Measurements from ENCODE around the gene ATP5MC2.
A peak's percentile ranks its signal among the peaks of the same experiment; 100 is the strongest.
"Not testable (repeated sequence)": the region's sequence is repeated elsewhere in the genome, so short reads cannot be mapped to it uniquely, and the experiment has no call there.

The ATP5MC2 gene

GRCh38 chr12:53644133-53644532 lies 31.8 kb downstream of the ATP5MC2 start:
- DNase-seq, result no peak

GRCh38 chr12:53643232-53643979 lies 32.5 kb downstream of the ATP5MC2 start:
- no peak for DNase-seq

DNA sequence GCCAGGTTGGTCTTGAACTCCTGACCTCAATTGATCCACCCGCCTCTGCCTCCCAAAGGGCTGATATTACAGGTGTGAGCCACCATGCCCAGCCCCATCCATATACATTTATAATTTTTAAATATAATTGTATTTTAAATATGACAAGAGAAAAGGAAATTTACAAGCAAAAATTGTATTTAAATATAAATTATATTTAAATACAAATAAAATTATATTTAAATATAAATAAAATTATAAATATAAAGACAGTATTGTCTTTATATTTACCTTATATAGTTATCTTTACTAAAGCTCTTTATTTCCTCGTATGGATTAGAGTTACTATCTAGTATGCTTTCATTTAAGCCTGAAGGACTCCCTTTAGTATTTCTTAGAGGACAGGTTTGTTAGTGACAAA lies 37.8 kb downstream of the ATP5MC2 start:
- DNase-seq, result no peak

DNA sequence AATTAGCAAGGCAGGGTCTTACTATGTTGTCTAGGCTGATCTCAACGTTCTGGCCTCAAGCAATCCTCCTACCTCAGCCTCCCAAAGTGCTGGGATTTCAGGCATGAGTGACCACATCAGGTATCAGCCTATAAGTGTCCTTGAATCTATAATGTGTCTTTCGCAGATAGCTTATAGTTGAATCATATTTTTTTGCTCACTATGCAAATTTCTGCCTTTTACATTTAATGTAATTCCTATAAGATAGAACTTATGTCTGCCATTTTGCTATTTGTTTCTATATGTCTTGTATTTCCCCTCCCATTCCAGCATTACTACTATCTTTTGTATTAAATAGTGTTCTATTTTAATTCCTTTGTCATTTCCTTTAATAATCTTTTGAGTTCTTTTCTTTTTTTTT lies 39.2 kb downstream of the ATP5MC2 start:
- DNase-seq, result no peak

DNA sequence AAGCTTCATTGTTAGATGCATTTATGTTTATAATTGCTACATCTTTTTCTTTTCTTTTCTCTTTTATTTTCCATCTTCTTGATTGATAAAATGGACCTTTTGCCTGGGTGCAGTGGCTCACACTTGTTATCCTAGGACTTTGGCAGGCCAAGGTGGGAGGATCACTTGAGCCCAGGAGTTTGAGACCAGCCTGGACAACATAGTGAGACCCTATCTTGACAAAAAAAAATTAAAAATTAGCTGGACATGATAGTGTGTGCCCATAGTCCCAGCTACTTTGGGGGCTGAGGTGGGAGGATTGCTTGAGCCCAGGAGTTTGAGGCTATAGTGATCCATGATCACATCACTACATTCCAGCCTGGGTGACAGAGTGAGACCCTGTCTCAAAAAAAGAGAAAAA lies 40.2 kb downstream of the ATP5MC2 start:
- DNase-seq, result not testable (repeated sequence)

GRCh38 chr12:53631721-53632120 lies 44.2 kb downstream of the ATP5MC2 start:
- DNase-seq, result no peak

- no peak for DNase-seq
These were observed 48.0 kb downstream of the ATP5MC2 start for GRCh38 chr12:53627919-53628318.

GRCh38 chr12:53626702-53627169 lies 49.1 kb downstream of the ATP5MC2 start:
- no peak for DNase-seq

GRCh38 chr12:53625946-53626701 lies 49.8 kb downstream of the ATP5MC2 start, which contains the start of gene ATF7:
ATF7 (minus strand) TSS chr12:53626382; CDS start chr12:53601000, 25,382 bp downstream.
- DNase-seq, result peak; percentile 96

- DNase-seq, result no peak
These were observed 50.4 kb downstream of the ATP5MC2 start for GRCh38 chr12:53625373-53625945.

DNA sequence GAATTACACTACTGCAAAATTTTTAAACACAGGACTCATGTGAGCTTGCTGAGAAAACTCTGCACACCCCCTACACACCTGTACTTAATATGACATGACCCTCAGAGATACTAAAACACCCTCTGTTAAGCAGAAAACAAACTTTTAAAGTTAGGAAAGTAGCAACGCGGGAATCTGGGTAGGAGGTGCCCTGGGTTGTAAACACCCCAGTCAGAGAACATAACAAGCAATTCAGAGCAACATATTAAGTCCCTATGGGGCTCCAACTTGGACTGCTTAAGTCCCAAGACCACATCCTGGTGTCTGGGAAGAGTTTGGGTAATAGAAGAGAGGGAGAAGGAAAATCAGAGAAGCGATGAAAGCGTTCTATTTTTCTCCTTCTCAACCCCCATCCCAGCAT lies 50.9 kb downstream of the ATP5MC2 start:
- no peak for DNase-seq

- DNase-seq, result no peak
These were observed 51.4 kb downstream of the ATP5MC2 start for GRCh38 chr12:53624458-53624857.

DNA sequence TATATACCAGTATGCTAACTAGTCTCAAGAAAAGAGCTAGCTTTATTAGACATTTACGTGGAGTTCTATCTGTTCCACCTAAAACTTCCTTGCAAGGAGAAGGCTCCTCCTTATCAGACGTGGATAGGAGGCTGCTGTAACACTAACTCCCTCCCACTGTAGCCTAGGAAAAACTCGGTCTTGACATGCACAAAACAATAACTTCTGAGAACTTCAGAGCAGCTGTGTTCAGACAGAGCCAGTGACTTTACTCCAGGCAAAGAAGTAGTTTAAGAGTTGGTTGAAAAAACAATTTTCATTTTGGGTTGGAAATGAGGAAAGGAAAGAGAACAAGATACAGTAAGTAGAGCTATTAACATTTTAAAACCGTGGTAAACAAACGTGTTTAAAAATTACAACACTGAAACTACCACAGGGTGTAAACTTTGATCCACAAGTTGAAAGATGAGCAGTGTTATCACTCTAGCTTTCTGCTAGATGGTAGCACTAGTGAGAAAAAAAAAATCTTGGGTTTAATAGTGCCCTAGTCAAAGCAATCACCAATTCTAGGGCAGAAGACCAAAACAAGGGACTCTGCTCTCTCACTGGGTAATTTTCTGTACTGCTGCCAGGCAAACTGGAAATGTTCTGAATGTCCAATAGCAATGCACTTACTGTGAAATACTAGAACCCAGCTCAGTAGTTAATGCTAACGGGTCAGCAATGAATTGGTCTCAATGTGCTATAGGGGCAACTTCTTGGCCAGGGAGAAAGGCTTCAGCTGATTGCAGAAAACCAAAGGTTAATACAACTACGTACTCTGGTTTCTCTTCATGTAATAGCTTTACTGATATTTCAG lies 52.1 kb downstream of the ATP5MC2 start:
- DNase-seq, result peak; percentile 78

- DNase-seq, result no peak
These were observed 53.2 kb downstream of the ATP5MC2 start for GRCh38 chr12:53622724-53623123.

DNA sequence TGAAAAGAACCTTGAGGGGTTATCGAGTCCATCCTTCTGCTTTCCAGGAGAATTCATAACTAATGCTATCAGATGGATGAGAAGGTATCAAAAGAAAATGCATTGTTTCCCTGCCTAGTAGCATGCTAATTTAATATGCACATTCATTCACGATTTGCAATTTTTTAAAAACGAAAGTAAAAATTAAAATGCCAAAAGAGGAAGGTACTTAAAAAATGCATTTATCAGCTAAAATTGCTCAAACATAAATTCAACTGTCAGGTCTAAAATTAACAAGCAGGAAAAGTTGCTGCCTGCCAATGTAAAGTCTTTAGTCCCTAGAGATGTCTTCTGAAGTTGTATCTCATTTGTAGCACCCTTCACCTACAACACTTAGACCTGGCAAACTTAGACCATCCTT lies 57.6 kb downstream of the ATP5MC2 start:
- no peak for DNase-seq

- DNase-seq, result no peak
These were observed 58.2 kb downstream of the ATP5MC2 start for GRCh38 chr12:53617700-53618099.

DNA sequence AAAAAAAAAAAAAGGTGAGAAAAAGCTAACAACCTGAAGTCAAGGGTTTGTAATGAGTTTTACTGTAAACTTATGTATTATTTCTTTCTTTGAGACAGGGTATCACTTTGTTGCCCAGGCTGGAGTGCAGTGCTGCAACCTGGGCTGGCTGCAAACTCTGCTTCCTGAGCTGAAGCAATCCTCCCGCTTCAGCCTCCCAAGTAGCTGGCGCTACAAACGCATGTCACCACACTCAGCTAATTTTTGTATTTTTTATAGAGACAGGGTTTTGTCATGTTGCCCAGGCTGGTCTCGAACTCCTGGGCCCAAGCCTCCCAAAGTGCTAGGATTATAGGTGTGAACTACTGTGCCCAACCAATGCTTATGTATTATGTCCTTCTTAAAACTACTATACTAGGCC lies 58.9 kb downstream of the ATP5MC2 start:
- no peak for DNase-seq

Data from NCI-H446 treated with DMSO at 0.1 percent for 48 hours (cell line).